Kidney (tissue), 14 donors: ENCODE results near the gene CUEDC2. TPM values are rescaled to one million over a fixed set of nuclear protein-coding genes. Genes with fewer than 3 reads are reported as not detected.

Experiments
- DNase-seq, 5 donors: peaks; one replicate each; pipeline ENCODE4 v3.0.0-alpha.2; 2013 to 2020
- FAIRE-seq: peaks from 2 replicates; lab custom pipeline; 2012; peaks lifted over from hg19 to GRCh38; lab: Jason Lieb, UNC
- H3K27ac ChIP-seq, 2 donors: one replicate each; pipeline ENCODE4 v1.7.0; 2013; ENCODE audit warnings: low read depth in 2 of 2, low read length in 2 of 2, inconsistent platforms in 1 of 2
- H3K27me3 ChIP-seq: one replicate; pipeline ENCODE4 v1.7.1; 2013; ENCODE audit warnings: low read length, inconsistent platforms; ENCODE audit not compliant: control insufficient read depth, insufficient read depth
- H3K36me3 ChIP-seq, 3 donors: one replicate each; pipeline versions ENCODE4 v1.7.0 to v1.7.1; 2013; ENCODE audit warnings: low read length in 3 of 3, control low read depth in 1 of 3, inconsistent platforms in 1 of 3; ENCODE audit not compliant: insufficient read depth in 3 of 3, control insufficient read depth in 2 of 3
- H3K4me1 ChIP-seq, 3 donors: one replicate each; pipeline versions ENCODE4 v1.7.0 to v1.7.1; 2013; ENCODE audit warnings: low read length in 3 of 3, inconsistent platforms in 1 of 3, low read depth in 1 of 3; ENCODE audit not compliant: control insufficient read depth in 2 of 3, insufficient read depth in 2 of 3
- H3K4me3 ChIP-seq, 3 donors: one replicate each; pipeline versions ENCODE4 v1.7.0 to v1.8.1; 2013; ENCODE audit warnings: low read length in 3 of 3, control low read depth in 1 of 3, inconsistent platforms in 1 of 3
- H3K9ac ChIP-seq, 3 donors: one replicate each; pipeline versions ENCODE4 v1.7.0 to v1.7.1; 2013; ENCODE audit warnings: low read length in 3 of 3, control low read depth in 1 of 3, inconsistent platforms in 1 of 3
- H3K9me3 ChIP-seq, 3 donors: one replicate each; pipeline versions ENCODE4 v1.7.0 to v1.7.1; 2013; ENCODE audit warnings: low read length in 3 of 3, control low read depth in 1 of 3, inconsistent platforms in 1 of 3; ENCODE audit not compliant: control insufficient read depth in 2 of 3, insufficient read depth in 1 of 3
- intact Hi-C: fragments of 100-400 bp; cut with DNase I; formaldehyde crosslinking; loops from one replicate; pipeline ENCODE4 v1.11.1; 2022
- polyA plus RNA-seq: library from polyadenylated mRNA; stranded (reverse); fragments of 350-450 nt; fragmentation: Illumina TruSeq; extraction: RNeasy Lipid Tissue Mini Kit (QIAGEN cat#74804); gene quantifications from one replicate; pipeline ENCODE4 v1.2.3, GENCODE V29; 2014; ENCODE audit warnings: low read depth, low replicate concordance; ENCODE audit not compliant: insufficient read depth
- total RNA-seq: library from RNA; stranded (reverse); fragmentation: NEBNext Ultra II Directional; extraction: Animal tissue kit (Norgen Biotek cat#: 25700); gene quantifications from one replicate; pipeline ENCODE4 v1.2.1, GENCODE V29; 2021
- TF ChIP-seq, protein P1 (sequence below): IDR thresholded peaks from 3 replicates; pipeline ENCODE4 v1.5.1; 2012; ENCODE audit warnings: mild to moderate bottlenecking, moderate library complexity, borderline replicate concordance; ENCODE audit not compliant: insufficient read depth; ENCODE audit errors: extremely low read depth
- donor health status: control.
- donor health status: control.
- donor health status: control.
- donor health status: control.
- donor health status: control.
- donor health status: DM: yes; HTN: yes; CAD: no.
- donor health status: Normal renal cell carcinoma (clear cell type).

CUEDC2 gene
- total and polyA plus RNA-seq, 2 donors from 2014 or later = 50.9 to 117 TPM

DNA sequence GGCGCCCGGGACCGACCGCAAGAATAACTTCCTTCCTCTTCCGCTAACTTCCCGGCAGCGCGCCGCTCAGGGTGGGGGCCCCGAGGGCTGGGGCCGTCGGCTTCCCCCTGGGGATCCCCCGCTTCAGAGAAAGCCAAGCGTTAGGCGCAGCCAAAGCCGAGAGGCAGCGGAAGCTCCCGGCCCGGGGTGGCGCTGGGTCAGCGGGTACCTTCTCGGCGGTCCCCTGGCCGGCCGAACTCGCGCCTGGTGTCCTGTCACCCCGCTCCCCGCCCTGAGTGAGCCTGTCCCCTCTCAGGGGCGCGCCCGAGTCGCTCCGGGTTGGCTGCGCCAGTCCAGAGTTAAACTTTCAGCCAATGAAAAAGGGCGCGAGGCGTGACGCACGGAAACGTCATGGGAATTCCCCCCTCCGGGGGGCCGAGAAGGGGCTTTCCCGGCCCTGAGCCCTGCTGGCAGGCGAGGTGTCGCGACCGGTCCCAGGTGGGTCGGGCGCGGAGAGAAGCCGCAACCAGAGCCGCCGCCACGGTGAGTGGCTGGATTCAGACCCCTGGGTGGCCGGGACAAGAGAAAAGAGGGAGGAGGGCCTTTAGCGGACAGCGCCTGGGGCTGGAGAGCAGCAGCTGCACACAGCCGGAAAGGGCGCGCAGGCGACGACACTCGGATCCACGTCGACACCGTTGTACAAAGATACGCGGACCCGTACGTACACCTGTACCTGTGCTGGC, 38.1 kb downstream of the CUEDC2 start:
- Histone ChIP-seq H3K9me3 (no peaks in the 10 kb centered on the region), H3K9ac (peak overlapping the region; percentile 37 to 68 (median 56)), H3K27ac (peak overlapping the region; percentile 87 to 97), H3K4me3 (peak overlapping the region; percentile 66 to 99 (median 75)), H3K36me3 (peaks cover 0 to 5% (median 0%) of the 10 kb centered on the region in 3 donors), H3K4me1 (peaks cover 0 to 16% (median 9%) of the 10 kb centered on the region in 3 donors), H3K27me3 (no peaks in the 10 kb centered on the region)
- DNase-seq = peak; percentile 89 to 99 (median 93)
- TF ChIP-seq, protein P1, sequence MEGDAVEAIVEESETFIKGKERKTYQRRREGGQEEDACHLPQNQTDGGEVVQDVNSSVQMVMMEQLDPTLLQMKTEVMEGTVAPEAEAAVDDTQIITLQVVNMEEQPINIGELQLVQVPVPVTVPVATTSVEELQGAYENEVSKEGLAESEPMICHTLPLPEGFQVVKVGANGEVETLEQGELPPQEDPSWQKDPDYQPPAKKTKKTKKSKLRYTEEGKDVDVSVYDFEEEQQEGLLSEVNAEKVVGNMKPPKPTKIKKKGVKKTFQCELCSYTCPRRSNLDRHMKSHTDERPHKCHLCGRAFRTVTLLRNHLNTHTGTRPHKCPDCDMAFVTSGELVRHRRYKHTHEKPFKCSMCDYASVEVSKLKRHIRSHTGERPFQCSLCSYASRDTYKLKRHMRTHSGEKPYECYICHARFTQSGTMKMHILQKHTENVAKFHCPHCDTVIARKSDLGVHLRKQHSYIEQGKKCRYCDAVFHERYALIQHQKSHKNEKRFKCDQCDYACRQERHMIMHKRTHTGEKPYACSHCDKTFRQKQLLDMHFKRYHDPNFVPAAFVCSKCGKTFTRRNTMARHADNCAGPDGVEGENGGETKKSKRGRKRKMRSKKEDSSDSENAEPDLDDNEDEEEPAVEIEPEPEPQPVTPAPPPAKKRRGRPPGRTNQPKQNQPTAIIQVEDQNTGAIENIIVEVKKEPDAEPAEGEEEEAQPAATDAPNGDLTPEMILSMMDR = peak; percentile 15
- intact Hi-C loops = no loop called here
- FAIRE-seq = no peak

DNA sequence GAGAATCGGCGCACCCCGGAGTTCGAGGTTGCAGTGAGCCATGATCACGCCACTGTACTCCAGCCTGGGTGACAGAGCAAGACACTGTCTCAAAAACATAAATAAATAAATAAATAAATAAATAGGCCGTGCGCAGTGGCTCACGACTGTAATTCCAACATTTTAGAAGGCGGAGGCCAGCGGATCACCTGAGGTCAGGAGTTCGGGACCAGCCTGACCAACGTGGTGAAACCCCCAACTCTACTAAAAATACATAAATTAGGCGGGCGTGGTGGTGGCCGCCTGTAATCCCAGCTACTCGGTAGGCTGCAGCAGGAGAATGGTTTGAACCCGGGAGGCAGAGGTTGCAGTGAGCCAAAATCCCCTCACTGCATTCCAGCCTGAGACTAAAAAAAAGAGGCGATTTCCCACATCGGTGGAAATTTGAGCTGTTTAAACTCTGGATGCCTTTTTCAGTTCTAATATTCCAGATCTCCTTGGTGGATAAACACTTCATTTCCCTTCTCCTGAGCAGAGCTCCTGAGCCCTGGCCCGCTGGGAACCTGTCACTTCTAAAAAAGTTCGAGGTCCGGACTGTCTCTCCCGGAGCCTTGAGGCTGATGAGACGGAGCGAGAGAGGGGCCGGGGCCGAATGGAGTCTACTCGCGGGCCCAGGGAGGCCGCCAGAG, 38.8 kb downstream of the CUEDC2 start:
- Histone ChIP-seq H3K36me3 (peaks cover 0 to 5% (median 0%) of the 10 kb centered on the region in 3 donors), H3K27me3 (no peaks in the 10 kb centered on the region), H3K9ac (peak overlapping the region; percentile 20 to 90 (median 68)), H3K9me3 (no peaks in the 10 kb centered on the region), H3K4me3 (peak overlapping the region in 2 of 3 donors; percentile 54 to 75), H3K27ac (peak overlapping the region; percentile 87 to 97), H3K4me1 (peaks cover 0 to 16% (median 9%) of the 10 kb centered on the region in 3 donors)
- FAIRE-seq = no peak
- intact Hi-C loops = no loop called here
- peak in 1 of 5 donors; percentile 53 for DNase-seq
- TF ChIP-seq, protein P1 = peak; percentile 94

DNA sequence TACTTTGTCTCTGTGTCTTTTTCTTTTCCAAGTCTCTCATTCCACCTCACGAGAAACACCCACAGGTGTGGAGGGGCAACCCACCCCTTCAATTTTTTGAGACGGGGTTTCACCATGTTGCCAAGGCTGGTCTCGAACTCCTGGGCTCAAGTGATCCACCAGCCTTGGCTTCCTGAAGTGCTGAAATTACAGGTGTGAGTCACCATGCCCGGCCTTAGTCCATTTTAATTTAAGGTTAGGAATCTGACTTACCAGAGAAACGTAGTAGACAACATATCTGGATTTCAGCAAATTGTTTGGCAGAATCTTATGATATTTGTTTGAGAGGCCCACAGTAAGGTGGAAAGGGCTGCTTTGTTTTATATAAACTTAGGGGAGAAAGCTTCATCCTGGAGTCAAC, 40.1 kb downstream of the CUEDC2 start:
- intact Hi-C loops = no loop called here

More for the DNA sequence above, 40.1 kb downstream of the CUEDC2 start:
- H3K4me1 ChIP-seq = peaks cover 0 to 16% (median 9%) of the 10 kb centered on the region in 3 donors
- no peak for DNase-seq
- TF ChIP-seq, protein P1 = no peak
- H3K27ac ChIP-seq = no peak overlapping the region
- H3K27me3 ChIP-seq = no peaks in the 10 kb centered on the region
- H3K36me3 ChIP-seq = no peaks in the 10 kb centered on the region
- H3K9ac ChIP-seq = no peak overlapping the region
- H3K4me3 ChIP-seq = no peak overlapping the region
- FAIRE-seq = no peak
- no peaks in the 10 kb centered on the region for H3K9me3 ChIP-seq
